Activated T-cell treated with anti-CD3 and anti-CD28 coated beads, Interleukin-2, amount 50 U/mL, for 72 hours (primary cell): ENCODE measurements around the gene SYMPK. TPM values are rescaled to one million over a fixed set of nuclear protein-coding genes. Genes with fewer than 3 reads are reported as not detected.

Experiments used
- ATAC-seq, 2 donors: fragments of 150-1000 bp; cut with Tn5 transposase; replicated peaks in 1 of 2; 2 replicates each; pipeline ENCODE4 v1.10.0; 2021; ENCODE audit warnings: moderate library complexity in 2 of 2, mild to moderate bottlenecking in 1 of 2
- DNase-seq, 2 donors: peaks; one replicate each; pipeline ENCODE4 v3.0.0; 2021 to 2022; ENCODE audit warnings: mixed read lengths in 1 of 2
- H3K27ac Mint-ChIP-seq: one replicate; pipeline ENCODE4 v1.8.0; 2022; ENCODE audit warnings: mild to moderate bottlenecking, moderate library complexity, mixed read lengths
- H3K27me3 Mint-ChIP-seq: one replicate; pipeline ENCODE4 v1.8.0; 2022; ENCODE audit warnings: low read depth, mixed read lengths
- H3K36me3 Mint-ChIP-seq, 2 donors: one replicate each; pipeline ENCODE4 v1.8.0; 2022; ENCODE audit warnings: mixed read lengths in 2 of 2, mild to moderate bottlenecking in 1 of 2; ENCODE audit not compliant: insufficient read depth in 2 of 2
- H3K4me1 Mint-ChIP-seq: one replicate; pipeline ENCODE4 v1.8.0; 2022; ENCODE audit warnings: low read depth, mixed read lengths
- H3K4me3 Mint-ChIP-seq, 2 donors: one replicate each; pipeline ENCODE4 v1.8.0; 2022; ENCODE audit warnings: mild to moderate bottlenecking in 2 of 2, mixed read lengths in 2 of 2, moderate library complexity in 2 of 2
- H3K9me3 Mint-ChIP-seq, 2 donors: one replicate each; pipeline ENCODE4 v1.8.0; 2022; ENCODE audit warnings: mixed read lengths in 2 of 2
- total RNA-seq, 2 donors: library from RNA; stranded (reverse); gene quantifications; one replicate each; pipeline ENCODE4 v1.2.3, GENCODE V29; 2022

Gene SYMPK
- total RNA-seq: 100 to 1,000 TPM in 1 of 2 donors, 10 to 100 TPM in 1; 95.5 to 112 TPM

- no peaks in the 10 kb centered on the region for H3K9me3 Mint-ChIP-seq
- DNase-seq: peak; percentile 99 to 100
- peak within 1 kb of the TSS; percentile 94 for H3K27ac Mint-ChIP-seq
- H3K36me3 Mint-ChIP-seq: peaks cover 9 to 16% of the 10 kb centered on the region in 2 donors
- H3K27me3 Mint-ChIP-seq: peaks cover 25% of the 10 kb centered on the region
- H3K4me3 Mint-ChIP-seq: peak within 1 kb of the TSS; percentile 95 to 99
- ATAC-seq: peak; percentile 95 to 97
- peaks cover 50% of the 10 kb centered on the region for H3K4me1 Mint-ChIP-seq
Observed at GRCh38 chr19:45862564-45863334, at the start of gene SYMPK. Gene SYMPK, minus strand, starts transcription at chr19:45863147. Its CDS starts 8,652 bp downstream, at chr19:45854495.

DNA sequence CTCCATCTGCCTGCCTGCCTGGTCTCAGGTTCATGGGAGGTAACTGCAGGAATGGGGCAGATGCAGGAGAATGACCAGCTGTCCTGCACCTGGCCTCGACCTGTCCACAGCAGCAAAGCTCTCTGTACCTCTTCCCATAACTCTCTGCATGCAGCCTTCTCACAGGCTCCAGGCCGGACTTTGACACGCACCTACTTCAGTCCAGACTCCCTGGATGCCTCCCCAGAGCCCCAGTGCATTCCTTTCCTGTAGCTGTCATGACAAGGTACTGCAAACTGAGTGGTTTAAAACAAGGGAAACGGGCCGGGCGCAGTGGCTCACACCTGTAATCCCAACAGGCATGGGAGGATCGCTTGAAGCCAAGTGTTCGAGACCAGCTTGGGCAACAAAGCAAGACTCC, 48.3 kb upstream of the SYMPK start:
- H3K27ac Mint-ChIP-seq: no peak overlapping the region
- H3K36me3 Mint-ChIP-seq: no peaks in the 10 kb centered on the region
- peaks cover 28% of the 10 kb centered on the region for H3K27me3 Mint-ChIP-seq
- DNase-seq (no peak), ATAC-seq (no peak)
- no peak overlapping the region for H3K4me3 Mint-ChIP-seq
- H3K4me1 Mint-ChIP-seq: peaks cover 8% of the 10 kb centered on the region
- no peaks in the 10 kb centered on the region for H3K9me3 Mint-ChIP-seq

DNA sequence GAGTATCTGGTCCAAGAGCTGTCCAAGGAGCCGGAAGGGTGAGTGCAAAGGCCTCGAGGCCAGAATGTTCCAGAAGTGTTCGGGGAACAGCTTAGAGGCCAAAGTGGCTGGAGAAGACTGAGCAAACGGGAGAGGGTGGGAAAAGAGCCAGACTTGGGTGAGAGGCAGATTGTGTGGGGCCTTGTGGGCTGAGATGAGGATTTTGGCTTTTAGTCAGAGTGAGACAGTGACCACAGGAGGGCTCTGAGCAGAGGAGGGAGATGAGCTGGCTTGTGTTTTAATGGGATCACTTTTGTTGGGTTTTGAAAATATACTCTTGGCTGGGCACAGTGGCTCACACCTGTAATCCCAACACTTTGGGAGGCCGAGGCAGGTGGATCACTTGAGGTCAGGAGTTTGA, 46.0 kb upstream of the SYMPK start:
- Mint-ChIP-seq H3K4me3 (no peak overlapping the region), H3K27ac (no peak overlapping the region), H3K36me3 (no peaks in the 10 kb centered on the region), H3K9me3 (no peaks in the 10 kb centered on the region), H3K27me3 (peaks cover 27% of the 10 kb centered on the region), H3K4me1 (peaks cover 8% of the 10 kb centered on the region)
- DNase-seq (no peak), ATAC-seq (peak; percentile 41 to 69)

- ATAC-seq: no peak
- Mint-ChIP-seq H3K4me3 (no peak overlapping the region), H3K9me3 (no peaks in the 10 kb centered on the region), H3K27me3 (peaks cover 10% of the 10 kb centered on the region), H3K27ac (no peak overlapping the region), H3K4me1 (peaks cover 15% of the 10 kb centered on the region), H3K36me3 (peaks cover 0 to 2% of the 10 kb centered on the region in 2 donors)
- no peak for DNase-seq
Observed at GRCh38 chr19:45906221-45906620, 43.3 kb upstream of the SYMPK start.

DNA sequence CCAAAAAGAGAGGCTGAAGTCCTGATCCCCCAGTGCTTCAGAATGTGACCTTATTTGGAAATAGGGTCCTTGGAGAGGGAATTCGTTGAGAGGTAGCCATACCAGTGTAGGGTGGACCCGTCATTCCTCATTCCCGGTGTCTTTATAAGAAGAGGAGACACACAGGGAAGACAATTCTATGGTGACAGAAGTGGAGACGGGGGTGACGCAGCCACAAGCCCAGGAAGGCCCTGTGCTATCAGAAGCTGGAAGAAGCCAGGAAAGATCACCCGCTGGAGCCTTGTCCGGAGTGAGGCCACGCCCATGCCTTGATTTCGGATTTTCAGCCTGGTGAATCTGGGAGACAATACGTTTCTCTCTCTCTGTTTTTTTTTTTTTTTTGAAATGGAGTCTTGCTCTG, 42.1 kb upstream of the SYMPK start:
- Mint-ChIP-seq H3K9me3 (no peaks in the 10 kb centered on the region), H3K36me3 (peaks cover 2 to 4% of the 10 kb centered on the region in 2 donors), H3K27ac (no peak overlapping the region), H3K4me1 (peaks cover 25% of the 10 kb centered on the region), H3K4me3 (no peak overlapping the region), H3K27me3 (peaks cover 5% of the 10 kb centered on the region)
- DNase-seq (no peak), ATAC-seq (no peak)

- ATAC-seq (peak; percentile 87), DNase-seq (peak; percentile 99 to 100)
- H3K27ac Mint-ChIP-seq: peak overlapping the region; percentile 91
- no peaks in the 10 kb centered on the region for H3K9me3 Mint-ChIP-seq
- peaks cover 19% of the 10 kb centered on the region for H3K4me1 Mint-ChIP-seq
- H3K27me3 Mint-ChIP-seq: no peaks in the 10 kb centered on the region
- H3K4me3 Mint-ChIP-seq: peak overlapping the region; percentile 96 to 99
- peaks cover 4 to 7% of the 10 kb centered on the region in 2 donors for H3K36me3 Mint-ChIP-seq
Observed at GRCh38 chr19:45902651-45903625, 40.0 kb upstream of the SYMPK start.

GRCh38 chr19:45901912-45902650, 39.1 kb upstream of the SYMPK start, which contains the start of gene MYPOP:
Gene MYPOP, minus strand, starts transcription at chr19:45902613. Its CDS starts 840 bp downstream, at chr19:45901773.
- DNase-seq: no peak
- no peak for ATAC-seq
- peaks cover 4 to 7% of the 10 kb centered on the region in 2 donors for H3K36me3 Mint-ChIP-seq
- H3K4me3 Mint-ChIP-seq: peak within 1 kb of the TSS; percentile 96 to 99
- no peaks in the 10 kb centered on the region for H3K27me3 Mint-ChIP-seq
- H3K4me1 Mint-ChIP-seq: peaks cover 19% of the 10 kb centered on the region
- no peaks in the 10 kb centered on the region for H3K9me3 Mint-ChIP-seq
- H3K27ac Mint-ChIP-seq: peak within 1 kb of the TSS; percentile 91

DNA sequence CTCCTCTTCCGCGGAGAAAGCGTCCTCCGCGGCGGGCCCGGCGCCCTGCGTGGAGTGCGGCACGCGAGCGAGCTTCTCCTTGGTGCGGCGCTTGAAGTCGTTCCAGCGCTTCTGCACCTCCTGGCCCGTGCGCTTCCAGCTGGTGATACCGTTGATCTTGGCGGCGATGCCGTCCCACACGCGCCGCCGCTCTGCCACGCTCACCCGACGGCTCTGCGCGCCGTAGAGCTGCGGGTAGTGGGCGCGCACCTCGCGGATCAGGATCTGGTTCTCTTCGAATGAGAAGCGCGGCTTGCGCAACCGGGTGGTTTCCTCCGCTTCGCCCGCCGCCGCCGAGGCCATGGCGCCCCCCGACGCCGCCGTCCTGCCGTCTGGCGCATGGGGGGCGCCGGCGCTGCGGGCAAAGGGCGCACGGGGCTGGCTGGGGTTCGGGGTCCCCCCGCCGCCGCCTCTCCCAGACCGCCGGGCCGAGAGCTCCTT, 38.5 kb upstream of the SYMPK start:
- H3K27me3 Mint-ChIP-seq: no peaks in the 10 kb centered on the region
- peaks cover 4 to 7% of the 10 kb centered on the region in 2 donors for H3K36me3 Mint-ChIP-seq
- H3K4me1 Mint-ChIP-seq: peaks cover 19% of the 10 kb centered on the region
- no peaks in the 10 kb centered on the region for H3K9me3 Mint-ChIP-seq
- H3K4me3 Mint-ChIP-seq: peak overlapping the region; percentile 62 to 68
- DNase-seq: peak; percentile 57 to 61
- H3K27ac Mint-ChIP-seq: no peak overlapping the region
- peak in 1 of 2 donors; percentile 7 for ATAC-seq

- no peak for ATAC-seq
Observed at GRCh38 chr19:45900738-45901431, 37.9 kb upstream of the SYMPK start.

DNA sequence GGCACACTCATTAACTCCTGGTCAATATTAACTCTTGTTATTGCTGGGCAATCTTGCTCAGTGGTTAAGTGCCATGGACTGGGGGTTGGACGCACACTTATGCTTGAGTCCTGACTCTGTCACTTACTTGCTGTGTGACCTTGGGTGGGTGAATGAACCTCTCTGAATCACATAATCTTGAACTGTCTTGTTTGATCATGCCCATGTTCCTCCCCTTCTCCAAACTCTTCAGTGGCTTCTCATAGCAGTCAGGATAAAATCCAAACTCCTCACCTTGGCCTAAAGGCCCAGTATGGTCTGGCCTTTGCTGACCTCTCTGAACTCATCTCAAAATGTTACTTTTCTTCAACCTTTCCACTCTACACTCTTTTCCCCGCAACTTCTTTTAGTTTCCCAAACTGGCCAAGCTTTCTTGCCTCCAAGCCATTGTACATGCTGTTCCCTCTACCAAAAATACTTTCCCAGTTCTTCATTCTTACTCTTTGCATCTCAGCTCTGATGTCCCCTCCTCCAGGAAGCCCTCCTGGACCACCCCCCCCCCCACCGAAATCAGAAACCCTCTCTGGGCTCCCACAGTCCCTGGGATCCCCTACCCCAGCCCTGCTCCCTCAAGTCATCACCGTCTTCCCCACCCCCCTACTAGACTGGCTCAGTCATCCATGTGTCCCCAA, 37.1 kb upstream of the SYMPK start:
- peaks cover 19% of the 10 kb centered on the region for H3K4me1 Mint-ChIP-seq
- no peak for ATAC-seq
- peak overlapping the region; percentile 2 for H3K27ac Mint-ChIP-seq
- peak overlapping the region; percentile 11 to 25 for H3K4me3 Mint-ChIP-seq
- no peaks in the 10 kb centered on the region for H3K27me3 Mint-ChIP-seq
- H3K9me3 Mint-ChIP-seq: no peaks in the 10 kb centered on the region
- peaks cover 7 to 11% of the 10 kb centered on the region in 2 donors for H3K36me3 Mint-ChIP-seq
- DNase-seq: no peak

More at GRCh38 chr19:45900738-45901431, 37.9 kb upstream of the SYMPK start:
- H3K4me3 Mint-ChIP-seq: peak overlapping the region; percentile 62 to 68
- no peaks in the 10 kb centered on the region for H3K27me3 Mint-ChIP-seq
- H3K27ac Mint-ChIP-seq: no peak overlapping the region
- peaks cover 19% of the 10 kb centered on the region for H3K4me1 Mint-ChIP-seq
- H3K9me3 Mint-ChIP-seq: no peaks in the 10 kb centered on the region
- no peak for DNase-seq
- peaks cover 4 to 7% of the 10 kb centered on the region in 2 donors for H3K36me3 Mint-ChIP-seq

DNA sequence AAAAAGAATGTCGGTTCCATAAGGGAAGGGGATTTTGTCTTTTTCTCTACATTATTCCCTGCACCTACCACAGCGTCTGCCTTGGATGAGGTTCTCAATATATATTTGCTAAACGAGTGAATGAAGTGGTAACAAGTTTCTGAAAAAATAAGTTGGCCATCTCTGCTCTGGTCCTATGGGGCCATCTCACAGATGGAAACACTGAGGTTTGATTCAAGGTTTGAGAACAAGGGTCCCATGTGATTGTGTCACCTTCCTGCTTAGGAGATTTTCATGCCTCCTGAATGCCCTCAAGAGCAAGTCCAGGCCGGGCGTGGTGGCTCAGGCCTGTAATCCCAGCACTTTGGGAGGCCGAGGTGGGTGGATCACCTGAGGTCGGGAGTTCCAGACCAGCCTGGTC, 36.3 kb upstream of the SYMPK start:
- no peak overlapping the region for H3K4me3 Mint-ChIP-seq

More for the DNA sequence above, 36.3 kb upstream of the SYMPK start:
- peaks cover 19% of the 10 kb centered on the region for H3K4me1 Mint-ChIP-seq
- H3K36me3 Mint-ChIP-seq: peaks cover 7 to 11% of the 10 kb centered on the region in 2 donors
- DNase-seq (no peak), ATAC-seq (no peak)
- no peak overlapping the region for H3K27ac Mint-ChIP-seq
- H3K27me3 Mint-ChIP-seq: no peaks in the 10 kb centered on the region
- no peaks in the 10 kb centered on the region for H3K9me3 Mint-ChIP-seq
